NCI-H748 treated with DMSO at 0.1 percent for 48 hours (cell line): ENCODE results near the gene TACR2.

Experiments
- DNase-seq: peaks from one replicate; lab custom pipeline; 2025; lab: John Stamatoyannopoulos, UW

Gene TACR2

DNA sequence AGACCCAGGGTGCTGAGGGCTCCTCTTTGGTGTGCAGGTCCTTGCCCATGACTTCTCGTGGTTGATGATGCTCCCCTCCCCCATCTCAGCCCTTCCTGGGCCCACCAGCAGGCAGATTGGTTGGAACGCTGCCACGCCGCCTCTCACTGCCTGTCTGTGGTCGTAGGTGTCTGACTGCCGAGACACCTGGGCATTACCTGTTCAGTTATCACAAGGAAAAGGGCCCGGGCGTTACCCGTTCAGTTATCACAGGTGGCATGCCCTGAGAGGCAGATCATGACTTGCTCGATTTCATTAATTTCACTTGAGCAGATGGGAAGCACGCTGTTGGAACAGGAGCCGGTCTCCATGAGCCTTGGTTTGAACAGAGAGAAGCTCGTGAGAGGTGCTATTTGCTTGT, 42.5 kb downstream of the TACR2 start:
- no peak for DNase-seq

DNA sequence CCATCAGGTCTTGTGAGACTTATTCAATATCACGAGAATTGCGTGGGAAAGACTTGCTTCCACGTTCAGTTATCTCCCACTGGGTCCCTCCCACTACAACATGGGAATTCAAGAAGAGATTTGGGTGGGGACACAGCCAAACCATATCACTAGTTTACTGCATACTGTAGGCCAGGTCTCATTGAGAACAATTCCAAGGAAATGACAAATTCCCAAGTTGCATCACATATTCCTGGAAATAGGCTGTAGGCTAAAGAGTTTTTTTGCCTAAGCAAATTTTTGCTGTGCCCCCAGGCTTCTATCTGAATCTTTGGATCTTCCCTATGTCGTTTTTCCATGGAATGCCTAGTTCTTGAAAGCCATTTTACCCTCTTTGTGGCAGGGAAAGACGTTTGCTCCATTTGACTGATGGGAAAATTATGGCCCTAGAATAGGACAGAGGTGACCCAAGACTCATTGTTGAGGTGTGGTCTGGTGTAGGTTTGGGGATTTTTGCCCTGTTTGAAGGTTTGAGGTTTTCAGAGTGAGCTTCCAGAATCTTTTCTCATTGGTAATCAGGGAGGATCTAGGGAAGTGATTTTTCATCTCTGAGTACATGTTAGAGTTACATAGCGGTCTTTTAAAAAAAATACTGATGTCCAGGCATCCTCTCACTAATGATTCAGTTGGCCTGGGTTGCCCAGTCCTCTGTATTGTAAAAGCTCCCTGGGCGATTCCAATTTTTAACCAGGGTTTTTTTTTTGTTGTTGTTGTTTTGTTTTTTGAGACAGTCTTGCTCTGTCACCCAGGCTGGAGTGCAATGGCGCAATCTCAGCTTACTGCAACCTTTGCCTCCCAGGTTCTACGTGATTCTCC, 44.4 kb downstream of the TACR2 start:
- DNase-seq: no peak

DNA sequence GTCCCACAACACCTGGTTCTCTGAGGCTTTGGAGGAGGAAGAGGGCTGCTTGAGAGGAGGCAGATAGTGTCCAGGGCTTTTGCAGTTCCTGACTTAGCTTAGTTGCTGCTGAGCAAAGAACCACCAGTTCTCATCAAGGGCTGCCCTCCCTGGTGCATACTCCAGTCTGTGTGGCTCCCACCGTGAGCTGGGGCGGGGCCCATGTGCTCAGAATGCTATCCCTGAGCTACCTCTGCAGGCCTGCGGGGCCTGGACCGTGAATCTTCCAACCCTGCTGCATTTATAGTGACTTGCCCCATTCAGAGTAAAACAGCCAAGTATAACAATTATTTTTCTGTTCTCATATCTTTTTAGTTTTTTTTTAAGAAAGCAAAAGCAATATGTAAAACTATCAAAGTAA, 49.2 kb downstream of the TACR2 start:
- DNase-seq: no peak

DNA sequence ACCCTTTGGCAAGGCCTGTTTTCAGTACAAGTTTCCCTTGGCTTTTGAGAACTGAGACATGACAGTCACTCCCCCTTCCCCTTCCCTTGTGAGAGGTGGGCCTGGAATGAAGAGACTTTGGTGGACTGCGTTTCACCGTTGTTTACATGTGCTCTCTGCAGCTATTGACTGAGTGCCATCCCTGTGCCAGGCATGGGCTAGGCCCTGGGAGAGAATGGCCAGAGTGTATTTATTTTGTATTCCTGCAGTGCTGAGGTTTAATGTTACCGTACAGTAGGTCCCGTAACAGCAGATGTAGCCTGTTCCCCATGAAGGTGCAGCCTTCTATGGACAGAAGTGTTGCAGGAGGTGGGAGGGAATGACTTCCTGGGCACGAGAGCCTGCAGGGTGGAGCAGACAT, 50.0 kb downstream of the TACR2 start:
- DNase-seq: no peak

DNA sequence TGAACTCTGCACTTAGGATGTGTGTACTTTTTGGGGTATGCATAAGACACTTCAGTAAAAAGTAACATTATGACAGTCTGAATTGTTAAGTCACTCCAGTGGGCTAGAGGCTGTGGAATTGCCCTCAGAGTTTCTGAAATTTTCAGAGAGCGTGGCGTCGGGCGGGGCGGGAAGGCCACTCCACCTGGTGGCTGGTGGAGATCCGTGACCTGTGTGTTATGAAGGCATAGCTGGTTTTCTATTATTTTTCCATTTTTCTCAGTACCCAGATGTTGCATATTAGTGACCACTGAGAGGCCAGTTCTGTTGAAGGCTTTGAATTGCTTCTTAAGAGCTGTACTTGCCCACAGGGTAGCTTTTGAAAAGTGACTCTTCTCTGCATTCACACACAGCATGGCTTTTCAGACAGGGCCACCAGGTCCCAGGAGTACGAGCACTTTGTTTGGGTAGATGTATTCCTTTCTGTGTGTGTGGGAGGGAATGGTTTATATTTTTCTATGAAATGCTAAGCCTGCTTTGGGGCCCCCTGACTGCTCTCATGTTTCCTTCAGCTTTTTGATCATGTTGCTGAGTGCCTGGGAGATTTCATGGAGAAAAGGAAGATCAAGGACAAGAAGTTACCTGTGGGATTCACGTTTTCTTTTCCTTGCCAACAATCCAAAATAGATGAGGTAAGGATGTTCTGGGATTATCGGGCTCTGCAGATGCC, 52.3 kb downstream of the TACR2 start:
- DNase-seq: no peak

DNA sequence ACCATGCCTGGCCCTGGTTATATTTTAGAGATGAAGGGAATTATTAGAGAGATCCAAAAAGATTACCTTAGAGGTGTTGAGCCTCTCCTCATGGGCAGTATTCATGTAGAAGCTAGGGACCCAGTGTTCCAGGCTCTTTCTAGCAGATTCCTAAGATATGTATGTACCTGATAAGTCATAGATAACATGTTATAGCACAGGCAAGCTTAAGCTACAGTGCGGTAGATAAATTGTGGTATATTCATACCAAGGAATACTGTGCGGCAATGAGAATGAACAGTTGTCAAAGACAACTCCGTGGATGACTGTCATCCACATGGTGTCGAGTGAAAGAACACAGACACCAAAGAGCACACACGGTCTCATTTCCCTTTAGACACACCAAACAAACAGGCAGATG, 53.1 kb downstream of the TACR2 start:
- no peak for DNase-seq

DNA sequence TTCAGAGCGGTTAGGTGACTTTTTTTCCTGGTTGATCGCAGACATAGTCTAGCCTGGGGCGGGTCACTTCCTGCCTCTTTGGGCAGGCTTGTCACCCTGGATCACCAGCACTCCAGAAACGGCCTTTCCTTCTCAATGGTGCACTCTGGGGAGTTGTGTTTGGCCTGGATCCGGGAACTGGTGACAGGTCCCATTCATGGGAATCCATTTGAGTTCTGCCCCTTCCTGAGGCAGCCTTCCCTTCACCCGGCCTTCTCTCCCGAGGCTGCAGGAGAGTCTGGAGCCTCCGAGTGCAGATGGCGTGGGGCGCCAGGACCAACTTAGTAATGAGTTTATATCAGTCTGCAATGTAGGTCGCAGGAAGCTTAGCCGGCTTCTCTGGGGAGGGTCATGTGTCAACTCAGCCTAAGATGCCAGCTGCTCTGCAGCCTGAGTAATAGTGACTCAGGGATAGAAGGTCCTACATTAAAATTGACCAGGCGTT, 54.2 kb downstream of the TACR2 start:
- no peak for DNase-seq

DNA sequence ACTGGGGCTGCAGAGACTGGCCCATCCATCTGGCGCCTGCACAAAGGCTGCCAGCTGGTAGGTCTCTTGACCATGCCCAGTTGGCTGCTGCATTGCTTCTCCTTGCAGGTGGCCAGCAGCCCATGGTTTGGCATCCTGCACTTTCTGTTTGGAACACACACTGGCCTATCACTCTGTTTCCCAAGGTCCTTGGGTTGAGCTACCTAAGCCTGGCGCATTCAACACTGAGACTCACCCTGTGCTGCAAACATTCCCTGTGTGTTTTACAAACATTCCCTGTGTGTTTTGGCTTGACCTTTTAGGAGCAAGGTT, 55.5 kb downstream of the TACR2 start:
- no peak for DNase-seq

DNA sequence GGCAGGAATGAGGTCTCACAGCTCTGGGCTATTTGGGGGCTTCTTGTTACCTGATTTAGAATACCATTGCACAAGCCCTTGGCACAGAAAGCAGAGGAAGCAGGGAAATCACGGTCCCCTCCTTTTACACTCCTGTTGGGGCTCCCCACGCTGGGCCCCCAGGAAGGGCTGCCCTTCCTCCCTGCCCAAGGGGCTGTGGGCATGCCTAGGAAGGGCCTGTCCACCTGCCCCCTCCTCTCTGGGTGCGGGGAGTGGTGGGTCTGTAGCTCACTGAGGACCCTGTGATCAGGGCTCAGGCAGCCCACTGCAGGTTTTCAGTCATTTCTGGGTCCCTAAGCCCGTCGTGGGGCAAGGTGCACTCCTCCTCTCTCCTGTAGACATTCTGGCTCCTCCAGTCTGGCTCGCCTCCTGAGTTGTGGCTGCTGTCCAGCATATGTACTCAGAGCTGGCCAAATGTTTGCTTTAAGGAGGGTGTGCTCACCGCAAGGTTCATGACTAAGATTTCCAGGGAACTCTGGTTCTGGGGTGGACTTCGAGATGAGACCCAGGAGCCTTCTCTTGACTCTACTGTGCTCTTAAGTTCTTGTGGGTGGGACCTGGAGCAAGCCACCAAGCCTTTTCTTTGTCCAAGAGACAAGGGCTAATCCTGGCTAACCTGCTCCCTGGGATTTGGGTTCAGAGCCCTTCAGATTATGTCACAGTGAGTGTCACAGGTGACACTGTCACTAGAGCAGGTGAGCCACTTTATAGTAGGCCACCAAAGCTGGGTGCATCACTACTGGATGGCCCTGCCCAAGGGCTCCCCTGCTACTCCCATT, 56.0 kb downstream of the TACR2 start:
- DNase-seq: no peak

DNA sequence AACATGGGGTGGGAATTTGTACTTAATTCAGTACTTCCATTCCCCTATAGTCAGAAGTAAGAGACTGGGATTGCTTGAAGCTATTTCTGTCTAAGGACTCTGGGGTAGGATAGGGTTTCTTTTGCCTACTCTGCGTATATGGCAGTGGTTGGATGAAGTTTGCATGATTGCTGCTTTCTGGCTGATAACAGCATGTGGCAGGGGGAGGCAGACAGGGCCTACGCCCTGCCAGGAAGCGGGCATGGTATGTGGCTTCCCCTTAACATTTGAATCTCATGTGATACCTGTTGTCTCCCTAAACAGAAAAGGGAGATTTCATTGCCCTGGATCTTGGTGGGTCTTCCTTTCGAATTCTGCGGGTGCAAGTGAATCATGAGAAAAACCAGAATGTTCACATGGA, 57.1 kb downstream of the TACR2 start:
- DNase-seq: no peak

DNA sequence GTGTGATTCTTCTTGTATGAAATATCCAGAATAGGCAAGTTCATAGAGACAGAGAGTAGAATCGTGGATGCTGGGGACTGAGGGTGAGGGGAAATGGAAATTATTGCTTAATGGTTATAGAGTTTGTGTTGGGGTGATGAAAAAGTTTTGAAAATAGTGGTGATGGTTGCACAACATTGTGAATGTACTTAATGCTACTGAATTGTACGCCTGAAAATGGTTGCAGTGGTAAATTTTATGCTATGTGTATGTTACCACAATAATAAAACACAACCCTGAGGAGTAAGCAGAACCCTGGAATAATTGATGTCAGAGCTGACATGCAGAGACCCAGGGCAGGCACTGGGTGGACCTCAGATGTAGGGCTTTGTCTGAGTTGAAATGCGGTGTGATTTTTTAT, 57.6 kb downstream of the TACR2 start:
- DNase-seq: no peak

DNA sequence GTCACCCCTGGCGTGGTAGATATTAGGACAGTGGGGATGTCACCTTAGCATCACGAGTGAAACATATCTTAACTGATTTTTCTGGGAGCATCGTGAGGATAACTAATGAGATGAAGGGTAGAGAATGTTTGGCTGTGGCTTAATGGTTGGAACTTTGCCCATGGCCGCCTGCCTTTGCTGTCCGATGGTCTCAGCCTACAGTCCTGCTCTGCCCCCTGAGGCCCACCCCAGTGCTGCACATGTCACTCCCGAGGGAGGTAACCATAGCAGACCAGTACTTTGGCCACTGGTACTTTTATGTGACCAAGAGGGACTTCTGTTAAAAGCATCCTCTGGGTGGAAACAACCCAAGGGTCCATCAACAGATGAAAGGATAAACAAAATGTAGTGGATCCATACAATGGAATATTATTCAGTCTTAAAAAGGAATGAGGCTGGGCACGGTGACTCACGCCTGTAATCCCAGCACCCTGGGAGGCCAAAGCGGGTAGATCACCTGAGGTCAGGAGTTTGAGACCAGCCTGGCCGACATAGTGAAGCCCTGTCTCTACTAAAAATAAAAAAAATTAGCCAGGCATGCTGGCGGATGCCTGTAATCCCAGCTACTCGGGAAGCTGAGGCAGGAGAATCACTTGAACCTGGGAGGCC, 58.4 kb downstream of the TACR2 start:
- no peak for DNase-seq

DNA sequence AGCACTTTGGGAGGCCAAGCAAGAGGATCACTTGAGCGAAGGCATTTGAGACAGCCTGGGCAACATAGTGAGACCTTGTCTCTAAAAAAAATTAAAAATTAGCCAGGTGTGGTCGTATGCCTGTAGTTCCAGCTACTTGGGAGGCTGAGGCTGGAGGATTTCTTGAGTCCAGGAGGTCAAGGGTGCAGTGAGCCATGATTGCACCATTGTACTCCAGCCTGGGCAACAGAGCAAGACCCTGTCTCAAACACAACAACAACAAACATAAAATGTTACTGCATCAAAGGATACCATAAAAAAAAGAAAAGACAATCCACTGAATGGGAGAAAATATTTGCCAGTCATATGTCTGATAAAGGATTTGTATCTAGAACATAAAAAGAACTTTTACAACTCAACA, 60.5 kb downstream of the TACR2 start:
- DNase-seq: no peak

DNA sequence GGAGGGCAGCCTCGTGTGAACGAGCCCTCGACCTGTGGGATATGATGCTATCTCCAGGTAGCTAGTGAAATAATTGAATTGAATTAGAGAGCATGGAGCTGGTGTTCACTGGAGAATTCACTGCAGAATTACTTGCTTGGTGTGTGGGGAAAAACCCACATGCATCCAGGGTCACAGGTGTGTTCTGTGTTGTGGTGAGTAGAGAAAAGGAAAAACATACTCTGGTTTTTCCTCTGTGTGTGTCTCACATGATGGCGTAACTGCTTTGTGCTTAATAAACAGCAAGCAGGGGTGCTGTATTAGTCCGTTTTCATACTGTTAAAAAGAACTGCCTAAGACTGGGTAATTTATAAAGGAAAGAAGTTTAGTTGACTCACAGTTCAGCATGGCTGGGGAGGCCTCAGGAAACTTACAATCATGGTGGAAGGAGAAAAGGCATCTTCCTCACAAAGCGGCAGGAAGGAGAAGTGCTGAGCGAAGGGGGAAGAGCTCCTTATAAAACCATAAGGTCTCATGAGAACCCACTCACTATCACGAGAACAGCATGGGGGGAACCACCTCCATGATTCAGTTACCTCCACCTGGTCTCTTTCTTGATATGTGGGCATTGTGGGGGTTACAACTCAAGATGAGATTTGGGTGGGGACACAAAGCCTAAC, 62.6 kb downstream of the TACR2 start:
- no peak for DNase-seq
